KG1 (cell line): ENCODE data around the gene DOCK1.

Experiments
- DNase-seq: peaks from one replicate; lab custom pipeline; 2025; lab: John Stamatoyannopoulos, UW

The DOCK1 gene

GRCh38 chr10:127089446-127089845, 184.2 kb downstream of the DOCK1 start:
- no peak for DNase-seq

GRCh38 chr10:127090138-127090537, 184.9 kb downstream of the DOCK1 start:
- DNase-seq = no peak

GRCh38 chr10:127091354-127091753, 186.1 kb downstream of the DOCK1 start:
- DNase-seq = no peak

- DNase-seq = no peak
These were observed 187.7 kb downstream of the DOCK1 start for GRCh38 chr10:127092916-127093315.

- DNase-seq = no peak
These were observed 189.8 kb downstream of the DOCK1 start for GRCh38 chr10:127094984-127095383.

GRCh38 chr10:127100983-127101615, 195.9 kb downstream of the DOCK1 start:
- DNase-seq = no peak

- no peak for DNase-seq
These were observed 196.9 kb downstream of the DOCK1 start for GRCh38 chr10:127102176-127102575.

GRCh38 chr10:127115100-127115499, 209.9 kb downstream of the DOCK1 start:
- DNase-seq = no peak

GRCh38 chr10:127117125-127117524, 211.9 kb downstream of the DOCK1 start:
- peak; percentile 23 for DNase-seq

- no peak for DNase-seq
These were observed 212.8 kb downstream of the DOCK1 start for GRCh38 chr10:127118034-127118433.

GRCh38 chr10:127119936-127120335, 214.7 kb downstream of the DOCK1 start:
- no peak for DNase-seq

- no peak for DNase-seq
These were observed 217.6 kb downstream of the DOCK1 start for GRCh38 chr10:127122831-127123230.

GRCh38 chr10:127123626-127124025, 218.4 kb downstream of the DOCK1 start:
- no peak for DNase-seq

GRCh38 chr10:127125331-127125730, 220.1 kb downstream of the DOCK1 start:
- DNase-seq = no peak

GRCh38 chr10:127127822-127128221, 222.6 kb downstream of the DOCK1 start:
- DNase-seq = no peak

- no peak for DNase-seq
These were observed 223.9 kb downstream of the DOCK1 start for GRCh38 chr10:127129104-127129503.

GRCh38 chr10:127132451-127132850, 227.2 kb downstream of the DOCK1 start:
- no peak for DNase-seq

- DNase-seq = no peak
These were observed 228.0 kb downstream of the DOCK1 start for GRCh38 chr10:127133225-127133624.

- DNase-seq = no peak
These were observed 228.7 kb downstream of the DOCK1 start for GRCh38 chr10:127133672-127134500.

- DNase-seq = no peak
These were observed 230.8 kb downstream of the DOCK1 start for GRCh38 chr10:127135844-127136577.

GRCh38 chr10:127137391-127137790, 232.2 kb downstream of the DOCK1 start:
- no peak for DNase-seq

- DNase-seq = no peak
These were observed 236.9 kb downstream of the DOCK1 start for GRCh38 chr10:127142136-127142535.

GRCh38 chr10:127142856-127143255, 237.6 kb downstream of the DOCK1 start:
- no peak for DNase-seq
